K562 treated with DMSO at 1 percent for 4 hours (cell line): Measurements from ENCODE around the gene NEURL3. TPM values are rescaled to one million over a fixed set of nuclear protein-coding genes. Genes with fewer than 3 reads are reported as not detected.

ENCODE experiments used
- total RNA-seq: library from RNA; unstranded; fragments of 300-600 nt; gene quantifications from 2 replicates; pipeline ENCODE4 v1.2.3, GENCODE V29; 2022; ENCODE audit not compliant: insufficient read depth

Gene NEURL3
- total RNA-seq = not detected in 2 replicates

GRCh38 chr2:96505231-96505889 is at the start of gene NEURL3:
Gene NEURL3 (minus strand): TSS chr2:96505357. CDS start chr2:96505286, 71 bp downstream.

GRCh38 chr2:96536445-96537065 is 31.4 kb upstream of the NEURL3 start, which contains the start of gene ARID5A:
Gene ARID5A (plus strand): TSS chr2:96536752. CDS start chr2:96536827, 75 bp downstream.

Other genes with a start within 250 kb of the NEURL3 start
- 11.5 and 18.1 TPM in 2 replicates for gene TMEM127, start 239.4 kb downstream of the NEURL3 start, total RNA-seq
- 76.4 and 89.2 TPM in 2 replicates for gene CIAO1, start 239.1 kb downstream of the NEURL3 start, total RNA-seq
- 160 and 207 TPM in 2 replicates for gene SNRNP200, start 199.8 kb downstream of the NEURL3 start, total RNA-seq
- gene ITPRIPL1, start 180.0 kb downstream of the NEURL3 start, total RNA-seq = 1.6 and 1.7 TPM in 2 replicates
- gene NCAPH, start 169.6 kb downstream of the NEURL3 start, total RNA-seq = 37.1 and 45.6 TPM in 2 replicates
- 16.8 and 17.3 TPM in 2 replicates for gene ARID5A, start 31.4 kb upstream of the NEURL3 start, total RNA-seq
- 32.1 and 38.9 TPM in 2 replicates for gene KANSL3, start 133.0 kb upstream of the NEURL3 start, total RNA-seq
- not detected in 2 replicates for gene FER1L5, start 137.4 kb upstream of the NEURL3 start, total RNA-seq
- gene LMAN2L, start 234.7 kb upstream of the NEURL3 start, total RNA-seq = 19.7 and 21.4 TPM in 2 replicates